Measurements from ENCODE around the gene CPED1. TPM values are rescaled to one million over a fixed set of nuclear protein-coding genes. Genes with fewer than 3 reads are reported as not detected.

The CPED1 gene
- total RNA-seq, 1 experiment from 2014 or later, result 0.13 TPM

DNA sequence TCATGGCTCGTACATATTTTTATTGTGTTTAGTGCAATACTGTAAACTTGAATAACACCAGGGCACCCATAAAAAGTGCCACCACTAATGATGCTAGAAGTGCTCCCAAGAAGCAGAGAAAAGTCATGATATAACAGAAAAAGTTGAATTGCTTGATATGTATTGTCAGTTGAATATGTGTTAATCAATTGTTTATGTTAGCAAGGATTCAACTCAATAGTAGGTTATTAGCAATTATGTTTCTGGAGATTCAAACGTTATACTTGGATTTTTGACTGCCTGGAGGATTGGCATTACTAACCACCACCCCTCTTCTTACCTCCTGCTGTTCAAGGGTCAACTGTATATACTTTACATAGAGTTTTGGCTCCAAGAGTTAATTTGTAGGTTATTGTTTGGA, 168.3 kb downstream of the CPED1 start:
- no peak overlapping the region for H3K4ac ChIP-seq (ENCODE audit: low read depth, low read length)
- H4K8ac ChIP-seq (replicated peaks; ENCODE audit: insufficient read length, low read depth, low read length), result no peak overlapping the region
- Mint-ChIP-seq H3K27ac (no peak overlapping the region), H3K4me1 (no peaks in the 10 kb centered on the region), H3K4me3 (no peak overlapping the region), H3K36me3 (ENCODE audit: insufficient read depth in 1 of 3, low read depth in 3 of 3) (no peaks in the 10 kb centered on the region), H3K27me3 (ENCODE audit: low read depth) (peaks cover 1% of the 10 kb centered on the region; the same call in 1 of the 2 replicates), H3K9me3 (no peaks in the 10 kb centered on the region)
- WGBS (ENCODE audit: extremely low coverage, insufficient read length, low lambda C conversion rate), result no CpG with 5 or more reads among the region's 2 CpGs
- H4K5ac ChIP-seq (ENCODE audit: insufficient read length, low read depth, low read length), result no peak overlapping the region
- H3K4me2 ChIP-seq (ENCODE audit: insufficient read depth, insufficient read length, low read length), result no peak overlapping the region
- H4K91ac ChIP-seq (ENCODE audit: insufficient read length, low read depth, low read length), result no peak overlapping the region
- H3K4me1 ChIP-seq (ENCODE audit: insufficient read depth, low read length), result no peaks in the 10 kb centered on the region
- no peaks in the 10 kb centered on the region; the same call in 1 of the 2 replicates for H3K27me3 ChIP-seq (ENCODE audit: insufficient read depth, low read length)
- H2BK15ac ChIP-seq (ENCODE audit: low read depth, low read length), result no peak overlapping the region
- no peak overlapping the region for H2AFZ ChIP-seq (ENCODE audit: low read length)
- H3K9ac ChIP-seq (ENCODE audit: extremely low read depth, insufficient read length, low read length), result no peak overlapping the region
- DNase-seq, result no peak
- no peak overlapping the region for H2BK5ac ChIP-seq (ENCODE audit: insufficient read length, low read length)
- H3K27ac ChIP-seq (ENCODE audit: insufficient read length, low read depth, low read length), result no peak overlapping the region
- no peaks in the 10 kb centered on the region for H3K9me3 ChIP-seq (ENCODE audit: control insufficient read depth, low read depth, low read length)
- TF ChIP-seq, protein P1, sequence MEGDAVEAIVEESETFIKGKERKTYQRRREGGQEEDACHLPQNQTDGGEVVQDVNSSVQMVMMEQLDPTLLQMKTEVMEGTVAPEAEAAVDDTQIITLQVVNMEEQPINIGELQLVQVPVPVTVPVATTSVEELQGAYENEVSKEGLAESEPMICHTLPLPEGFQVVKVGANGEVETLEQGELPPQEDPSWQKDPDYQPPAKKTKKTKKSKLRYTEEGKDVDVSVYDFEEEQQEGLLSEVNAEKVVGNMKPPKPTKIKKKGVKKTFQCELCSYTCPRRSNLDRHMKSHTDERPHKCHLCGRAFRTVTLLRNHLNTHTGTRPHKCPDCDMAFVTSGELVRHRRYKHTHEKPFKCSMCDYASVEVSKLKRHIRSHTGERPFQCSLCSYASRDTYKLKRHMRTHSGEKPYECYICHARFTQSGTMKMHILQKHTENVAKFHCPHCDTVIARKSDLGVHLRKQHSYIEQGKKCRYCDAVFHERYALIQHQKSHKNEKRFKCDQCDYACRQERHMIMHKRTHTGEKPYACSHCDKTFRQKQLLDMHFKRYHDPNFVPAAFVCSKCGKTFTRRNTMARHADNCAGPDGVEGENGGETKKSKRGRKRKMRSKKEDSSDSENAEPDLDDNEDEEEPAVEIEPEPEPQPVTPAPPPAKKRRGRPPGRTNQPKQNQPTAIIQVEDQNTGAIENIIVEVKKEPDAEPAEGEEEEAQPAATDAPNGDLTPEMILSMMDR (conservative IDR thresholded peaks at IDR 0.05), result no peak
- no peak overlapping the region for H2BK120ac ChIP-seq (ENCODE audit: low read depth, low read length, poor library complexity, severe bottlenecking)
- no peaks in the 10 kb centered on the region for H3K23me2 ChIP-seq (ENCODE audit: insufficient read length, low read depth, low read length, poor library complexity, severe bottlenecking)
- no peak overlapping the region for H2BK20ac ChIP-seq (ENCODE audit: low read depth, low read length, poor library complexity, severe bottlenecking)
- no peak overlapping the region for H3K23ac ChIP-seq (ENCODE audit: insufficient read length, low read depth, low read length)
- no peaks in the 10 kb centered on the region for H3K79me2 ChIP-seq (ENCODE audit: insufficient read depth, low read length)
- H2BK12ac ChIP-seq (ENCODE audit: insufficient read length, low read depth, low read length), result no peak overlapping the region
- no peak overlapping the region for H2AK5ac ChIP-seq (ENCODE audit: insufficient read length, low read length)
- H3K14ac ChIP-seq (ENCODE audit: insufficient read depth, low read length), result no peak overlapping the region
- H4K20me1 ChIP-seq (ENCODE audit: control insufficient read depth, insufficient read depth, insufficient read length), result no peaks in the 10 kb centered on the region
- H3K18ac ChIP-seq (ENCODE audit: insufficient read length, low read depth, low read length), result no peak overlapping the region
- no peak overlapping the region for H3K56ac ChIP-seq (ENCODE audit: insufficient read length, low read depth, low read length)
- no peaks in the 10 kb centered on the region for H3K79me1 ChIP-seq (ENCODE audit: insufficient read depth, low read depth, low read length, poor library complexity, severe bottlenecking)
- no peak overlapping the region for H3T11ph ChIP-seq (ENCODE audit: low read length)

Measured in H9 (cell line).